Stimulated activated CD4-positive, alpha-beta T cell treated with anti-CD3 and anti-CD28 coated beads, Interleukin-12 subunit alpha, Interleukin-12 subunit beta, amount 100 ng/mL, for 24 hours (primary cell): Measurements from ENCODE around the gene KCTD2.

Source experiments
- DNase-seq, 2 experiments: peaks; one replicate each; pipeline ENCODE4 v3.0.0-alpha.2; 2020; ENCODE audit warnings: low read depth in 2 of 2

KCTD2 gene

GRCh38 chr17:75077496-75078283, 30.7 kb downstream of the KCTD2 start:
- peak in 1 of 2 experiments; percentile 35 for DNase-seq

DNA sequence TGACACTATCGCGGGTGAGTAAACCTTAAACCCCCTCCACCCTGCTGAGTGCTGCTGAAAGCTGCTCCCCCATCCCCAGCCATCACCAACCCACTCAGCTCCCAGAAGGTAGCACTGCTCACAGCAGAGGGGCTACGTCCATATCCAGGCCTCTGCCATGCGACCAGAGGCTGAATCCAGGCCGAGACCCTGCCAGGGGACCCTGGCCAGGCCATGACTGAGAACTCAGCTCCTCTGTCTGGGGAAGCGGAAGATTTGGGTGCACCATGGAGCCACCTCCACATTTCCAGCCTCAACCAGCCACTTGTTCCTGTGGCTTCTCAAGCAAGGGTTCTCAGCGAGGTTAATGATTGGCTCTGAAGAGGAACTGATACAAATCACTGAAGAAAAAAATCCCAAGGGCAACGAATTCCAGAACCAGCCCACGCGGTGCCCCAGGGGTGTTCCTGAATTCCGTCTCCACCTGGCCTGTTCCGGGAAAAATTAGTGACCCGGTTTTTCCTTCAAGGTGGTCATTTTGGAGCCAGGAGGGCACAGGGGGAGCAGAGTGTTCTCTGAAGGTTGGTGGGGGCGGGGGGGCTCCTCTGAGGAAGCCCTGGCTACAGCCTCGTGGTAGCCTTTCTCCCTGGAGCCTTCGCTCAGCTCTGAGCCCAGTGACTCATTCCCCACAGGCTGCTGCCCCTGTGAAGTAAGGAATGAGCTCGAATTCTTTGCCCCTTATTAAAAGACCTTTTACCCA, 31.4 kb downstream of the KCTD2 start:
- no peak for DNase-seq

- DNase-seq: no peak
These were observed 32.0 kb downstream of the KCTD2 start for GRCh38 chr17:75079023-75079373.

- DNase-seq: no peak
These were observed 34.9 kb downstream of the KCTD2 start for GRCh38 chr17:75081611-75082540.

- DNase-seq: no peak
These were observed 35.7 kb downstream of the KCTD2 start for GRCh38 chr17:75082683-75083082.

GRCh38 chr17:75084039-75084660, 37.1 kb downstream of the KCTD2 start:
- no peak for DNase-seq

DNA sequence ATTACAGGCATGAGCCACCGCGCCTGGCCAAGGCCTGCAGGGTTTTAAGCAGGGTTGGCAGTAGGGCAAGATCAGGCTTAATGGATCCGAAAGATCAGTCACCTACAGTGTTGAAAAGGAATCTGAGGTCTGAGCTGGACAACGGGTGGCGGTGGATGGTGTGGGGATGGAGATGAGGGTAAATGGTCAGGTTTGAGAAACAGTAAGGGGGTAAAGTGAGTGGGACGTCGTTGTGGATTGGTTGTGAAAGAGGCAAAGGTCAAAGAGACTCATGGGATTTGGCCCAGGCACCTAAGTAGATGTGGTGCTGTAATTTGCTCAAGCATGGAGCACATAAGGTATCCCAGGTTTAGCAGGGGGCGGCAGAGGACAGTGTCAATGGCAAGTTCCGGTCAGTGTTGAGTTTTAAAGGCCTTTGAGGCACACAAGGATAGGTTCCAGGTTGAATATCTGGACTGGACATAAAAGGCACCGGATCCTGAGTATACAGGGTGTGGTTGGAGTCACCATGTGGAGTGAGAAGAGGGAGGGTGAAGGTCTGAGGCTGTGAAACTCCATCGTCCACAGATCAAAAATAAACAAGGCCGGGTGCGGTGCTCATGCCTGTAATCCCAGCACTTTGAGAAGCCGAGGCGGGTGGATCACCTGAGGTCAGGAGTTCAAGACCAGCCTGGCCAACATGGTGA, 39.6 kb downstream of the KCTD2 start:
- DNase-seq: no peak

- DNase-seq: no peak
These were observed 40.1 kb downstream of the KCTD2 start for GRCh38 chr17:75087182-75087557.

- DNase-seq: no peak
These were observed 40.8 kb downstream of the KCTD2 start, which contains the start of gene SLC16A5 for GRCh38 chr17:75087558-75088453. Gene SLC16A5 (plus strand): TSS chr17:75087954. CDS start chr17:75093637, 5,683 bp downstream.

- DNase-seq: no peak
These were observed 41.7 kb downstream of the KCTD2 start for GRCh38 chr17:75088465-75089417.

- no peak for DNase-seq
These were observed 44.1 kb downstream of the KCTD2 start for GRCh38 chr17:75090871-75091854.

DNA sequence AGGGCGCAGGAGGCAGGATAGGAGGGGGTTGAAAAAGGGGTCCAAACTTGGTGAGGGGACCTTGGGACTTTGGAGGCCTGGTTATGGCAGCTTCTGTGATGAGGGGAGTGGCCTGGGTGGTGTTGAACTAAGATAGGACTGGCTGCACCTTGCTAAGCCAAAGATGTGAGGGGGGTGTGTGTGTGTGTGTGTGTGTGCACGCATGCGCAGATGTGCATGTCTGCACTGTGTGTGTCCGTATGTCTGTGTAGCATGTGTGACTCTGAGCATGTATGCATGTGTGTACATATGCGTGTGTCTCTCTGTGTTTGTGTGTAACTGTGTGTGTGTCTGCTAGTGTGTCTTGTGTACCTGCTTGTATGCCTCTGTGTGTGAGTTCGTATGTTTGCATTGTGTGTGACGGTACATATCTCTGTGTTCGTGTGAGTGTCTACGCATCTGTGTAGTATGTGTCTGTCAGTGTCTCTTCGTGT, 44.9 kb downstream of the KCTD2 start:
- no peak for DNase-seq

DNA sequence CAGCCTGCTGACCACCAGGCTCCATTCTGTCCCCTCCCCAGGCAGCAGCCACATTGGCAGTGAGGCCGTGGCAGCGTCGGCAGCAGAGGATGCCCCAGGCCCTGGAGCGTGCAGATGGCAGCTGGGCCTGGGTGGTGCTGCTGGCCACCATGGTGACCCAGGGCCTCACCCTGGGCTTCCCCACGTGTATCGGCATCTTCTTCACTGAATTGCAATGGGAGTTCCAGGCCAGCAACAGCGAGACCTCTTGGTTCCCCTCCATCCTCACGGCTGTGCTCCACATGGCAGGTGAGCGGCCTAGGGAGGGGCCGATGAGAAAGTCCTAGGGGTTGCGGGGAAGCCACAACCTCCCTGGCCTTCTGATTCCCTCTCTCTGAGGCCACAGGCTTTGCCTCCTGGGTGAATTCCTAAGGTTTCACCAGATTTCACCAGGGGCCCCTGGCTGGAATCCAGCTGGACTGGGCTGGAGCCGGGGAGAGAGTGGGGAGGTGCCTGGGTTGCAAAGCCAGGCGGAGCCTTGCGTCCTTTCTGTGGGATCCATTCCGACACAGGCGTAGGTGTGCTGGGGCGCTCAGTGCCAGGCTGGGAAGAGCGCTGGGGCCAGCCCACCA, 46.6 kb downstream of the KCTD2 start:
- no peak for DNase-seq

DNA sequence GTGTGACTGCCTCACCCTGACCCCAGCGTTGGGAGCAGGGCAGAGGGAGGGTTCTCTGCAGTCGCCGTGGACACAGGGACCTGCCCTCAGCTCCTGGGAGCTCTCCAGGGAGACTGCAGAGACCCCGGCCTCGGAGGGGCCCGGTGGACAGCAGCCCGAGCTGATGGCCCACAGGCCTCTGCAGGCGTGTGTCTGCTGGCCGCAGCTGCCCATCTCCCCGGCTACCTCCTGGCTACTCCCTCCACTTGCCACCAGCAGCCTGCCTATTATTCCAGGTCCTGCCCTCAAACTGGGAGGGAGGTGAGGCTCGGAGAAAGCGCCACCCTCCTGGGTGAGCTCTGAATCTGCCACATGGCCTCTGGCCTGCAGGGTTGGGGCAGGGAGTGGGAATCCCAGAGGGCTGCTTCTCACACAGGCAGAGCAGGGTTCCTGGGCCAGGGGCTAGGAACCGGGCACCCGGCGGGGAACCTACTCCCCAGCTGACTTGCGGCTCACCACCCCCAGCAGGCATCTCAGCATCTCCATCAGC, 47.9 kb downstream of the KCTD2 start:
- DNase-seq: no peak

DNA sequence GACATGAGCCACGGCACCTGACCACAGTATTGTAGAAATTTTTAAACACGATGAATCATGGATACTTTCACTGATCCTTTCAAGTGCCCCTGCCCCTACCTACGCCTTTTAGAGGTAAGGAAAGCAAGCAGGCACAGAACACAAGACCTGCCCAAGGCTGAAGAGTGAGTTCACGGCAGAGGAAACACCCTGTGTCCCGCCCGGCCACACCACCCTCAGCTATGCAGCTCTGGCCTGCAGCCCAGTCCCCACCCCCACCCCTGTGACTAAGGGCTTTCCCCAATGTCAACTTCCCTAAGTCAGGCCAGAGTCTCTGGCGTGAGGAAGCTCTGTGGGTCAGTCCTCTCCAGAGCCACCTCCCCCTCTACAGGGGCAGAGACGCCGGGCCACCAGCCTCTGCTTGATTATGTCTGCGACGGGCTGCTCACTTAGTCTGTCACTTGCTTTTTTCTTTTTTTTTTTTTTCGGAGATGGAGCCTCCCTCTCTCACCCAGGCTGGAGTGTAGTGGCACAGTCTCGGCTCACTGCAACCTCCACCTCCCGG, 49.1 kb downstream of the KCTD2 start:
- DNase-seq: no peak

- DNase-seq: no peak
These were observed 50.8 kb downstream of the KCTD2 start for GRCh38 chr17:75097865-75098264.

DNA sequence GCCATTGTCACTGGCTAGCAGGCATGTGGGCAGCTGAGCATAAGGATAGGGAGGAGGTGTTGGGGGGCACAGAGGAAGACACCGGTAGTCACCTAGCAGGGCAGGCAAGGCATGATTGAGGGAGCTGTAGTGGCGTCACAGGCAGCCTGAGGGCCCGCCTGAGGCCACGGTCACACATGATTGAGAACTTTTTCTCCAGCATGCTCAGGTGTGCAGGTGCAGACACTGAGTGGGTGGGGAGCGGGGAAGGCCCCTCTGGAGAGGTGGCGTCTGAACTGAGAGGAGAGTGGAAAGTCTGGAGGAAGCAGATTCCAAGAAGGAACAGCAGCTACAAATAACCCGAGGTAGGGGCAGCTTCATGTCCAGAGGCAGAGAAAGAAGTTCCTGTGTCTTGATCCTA, 51.8 kb downstream of the KCTD2 start:
- no peak for DNase-seq
